NT2/D1 (cell line): ENCODE measurements around the gene NFIX.

ENCODE experiments used
- SUZ12 ChIP-seq: IDR thresholded peaks from 2 replicates; pipeline ENCODE4 v1.6.1; 2011; ENCODE audit not compliant: insufficient read length, insufficient read depth; ENCODE audit errors: extremely low read depth
- ZNF274 ChIP-seq: IDR thresholded peaks from 2 replicates; pipeline ENCODE4 v1.6.1; 2011; ENCODE audit warnings: mild to moderate bottlenecking, low read depth, low read length

DNA sequence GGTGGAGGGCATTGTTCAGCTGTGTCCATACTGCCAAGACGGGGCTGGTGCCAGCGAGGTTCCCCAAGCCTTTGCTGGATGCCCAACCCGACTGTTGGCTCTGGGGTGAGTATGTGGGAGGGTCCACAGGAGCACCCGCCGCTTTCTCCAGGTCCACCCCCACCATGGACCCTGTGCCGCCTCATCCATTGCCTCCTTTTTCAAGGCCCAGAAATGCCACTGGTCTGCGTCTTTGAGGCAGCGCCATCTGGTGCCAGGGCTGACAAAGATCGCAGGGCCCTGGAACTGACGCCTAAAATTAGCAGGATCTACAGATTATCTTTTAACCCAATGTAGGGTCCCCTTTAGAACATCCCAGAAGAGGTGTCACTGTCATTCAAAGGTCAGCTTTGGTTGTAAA, 34.6 kb downstream of the NFIX start:
- TF ChIP-seq ZNF274 (no peak), SUZ12 (no peak)
